ENCODE results near the gene SLX4.

- TF ChIP-seq CTCF (IDR thresholded peaks at IDR 0.05) (no peak), EZH2 (IDR thresholded peaks at IDR 0.05; ENCODE audit: borderline replicate concordance, insufficient read depth, low read depth, low read length, poor library complexity, severe bottlenecking) (no peak)
These were observed 57.0 kb downstream of the SLX4 start for GRCh38 chr16:3554351-3554928.
